Spleen (tissue), 11 donors: ENCODE results near the gene ANO2. TPM values are rescaled to one million over a fixed set of nuclear protein-coding genes. Genes with fewer than 3 reads are reported as not detected.

ENCODE experiments used
- DNase-seq: peaks from one replicate; pipeline ENCODE4 v3.0.0-alpha.2; 2020
- H3K27ac ChIP-seq, 8 donors: fragments of 200-600 bp; sonication (generic) in 7 of 8; 1 replicate in 4 of 8; 2 replicates in 4 of 8; pipeline versions ENCODE4 v1.5.0 to v1.8.0; 2016 to 2021; ENCODE audit warnings: inconsistent platforms in 4 of 8, mild to moderate bottlenecking in 4 of 8, moderate library complexity in 1 of 8
- H3K27me3 ChIP-seq, 7 donors: fragments of 200-600 bp; sonication (generic) in 6 of 7; replicated peaks in 1 of 7; 1 replicate in 4 of 7; 2 replicates in 3 of 7; pipeline versions ENCODE4 v1.5.0 to v1.8.0; 2016 to 2021; ENCODE audit warnings: inconsistent platforms in 3 of 7, mild to moderate bottlenecking in 1 of 7
- H3K36me3 ChIP-seq, 6 donors: fragments of 200-600 bp; sonication (generic) in 5 of 6; 1 replicate in 4 of 6; 2 replicates in 2 of 6; pipeline versions ENCODE4 v1.5.0 to v1.8.0; 2016 to 2021; ENCODE audit warnings: inconsistent platforms in 2 of 6
- H3K4me1 ChIP-seq, 6 donors: fragments of 200-600 bp; sonication (generic) in 5 of 6; 1 replicate in 3 of 6; 2 replicates in 3 of 6; pipeline versions ENCODE4 v1.5.0 to v1.8.0; 2016 to 2021; ENCODE audit warnings: inconsistent platforms in 3 of 6
- H3K4me3 ChIP-seq, 8 donors: fragments of 200-600 bp; sonication (generic) in 7 of 8; 1 replicate in 4 of 8; 2 replicates in 4 of 8; pipeline versions ENCODE4 v1.5.0 to v1.8.0; 2016 to 2021; ENCODE audit warnings: inconsistent platforms in 4 of 8, mild to moderate bottlenecking in 4 of 8, moderate library complexity in 2 of 8
- H3K9me3 ChIP-seq, 8 donors: fragments of 200-600 bp; sonication (generic) in 7 of 8; 1 replicate in 4 of 8; 2 replicates in 4 of 8; pipeline versions ENCODE4 v1.5.0 to v1.8.0; 2016 to 2021; ENCODE audit warnings: inconsistent platforms in 4 of 8
- POLR2A ChIP-seq, 3 donors: fragments of 450-650 bp; IDR thresholded peaks; one replicate each; pipeline ENCODE4 v1.5.1; 2017; ENCODE audit warnings: antibody characterized with exemption in 3 of 3, mild to moderate bottlenecking in 1 of 3
- POLR2AphosphoS5 ChIP-seq, 3 donors: sonication (generic); formaldehyde crosslinking; IDR thresholded peaks; one replicate each; pipeline ENCODE4 v1.5.1; 2017; ENCODE audit warnings: antibody characterized with exemption in 3 of 3
- WGBS, 5 donors: extraction: QIAGEN DNeasy Blood & Tissue Kit in 3 of 5; methylation state at CpG; one replicate each; pipeline versions ENCODE4 v1.1.5 to v1.1.7; 2013 to 2018; 5-methylcytosine and 5-hydroxymethylcytosine counted together
- intact Hi-C: fragments of 100-400 bp; cut with DNase I; formaldehyde crosslinking; loops from one replicate; pipeline ENCODE4 v1.15.0; 2023; ENCODE audit warnings: low total_unique reads
- polyA plus RNA-seq, 3 donors: library from polyadenylated mRNA; stranded (reverse); fragments of 200-250 nt; gene quantifications; one replicate each; pipeline ENCODE4 v1.2.1, GENCODE V29; 2013
- total RNA-seq, 7 donors: library from RNA; depleted of rRNA in 3 of 7; stranded (reverse); fragments of >200 nt in 3 of 7; fragmentation: NEBNext Ultra II Directional in 4 of 7; extraction: Animal tissue kit (Norgen Biotek cat#: 25700) in 4 of 7; gene quantifications; one replicate each; pipeline versions ENCODE4 v1.1.0 to v1.2.1, GENCODE V29; 2016 to 2021
- TF ChIP-seq, protein P1 (sequence below), 11 experiments: fragments of 200-600 bp in 7 of 11; fragments of 450-650 bp in 4 of 11; sonication (generic) in 4 of 11; IDR thresholded peaks in 8 of 11; conservative IDR thresholded peaks in 3 of 11; 1 replicate in 7 of 11; 2 replicates in 4 of 11; pipeline versions ENCODE4 v1.4.0 to v1.8.0; 2016 to 2021; ENCODE audit warnings: antibody characterized with exemption in 11 of 11, inconsistent platforms in 4 of 11, mild to moderate bottlenecking in 1 of 11
- donor health status: healthy with polysubstance abuse.
- donor health status: DM: no; HTN: no; CAD: no; lungs with moderate emphysema.
- donor health status: DM: no; HTN: no; CAD: no.
- donor health status: Bipolar disorder and iron deficiency.
- donor health status: healthy.
- donor health status: DM: no; HTN: no; CAD: no.
- donor health status: DM: yes; HTN: yes; CAD: no.

ANO2 gene
- total and polyA plus RNA-seq, 10 donors, result 1.1 to 35.1 (median 14.2) TPM

DNA sequence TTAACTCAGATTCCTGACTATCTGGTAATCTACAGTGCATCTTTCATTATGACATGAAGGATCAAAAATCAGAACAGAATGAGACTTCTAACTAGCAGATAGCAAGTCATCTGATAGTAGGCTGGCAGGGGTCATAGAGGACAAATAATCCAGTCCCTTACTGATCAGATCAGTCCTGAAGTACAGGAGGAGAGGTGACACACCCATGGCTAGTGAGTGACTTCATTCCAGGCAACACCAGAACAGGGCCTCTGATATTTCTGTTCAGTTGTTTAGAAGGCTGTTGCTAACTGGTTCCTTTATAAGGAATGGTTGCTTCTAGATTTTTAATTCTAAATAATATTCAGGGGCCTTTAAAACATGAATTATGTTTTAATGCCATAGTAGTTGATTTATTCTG is 291.0 kb downstream of the ANO2 start:
- Histone ChIP-seq H3K4me1 (no peaks in the 10 kb centered on the region), H3K27ac (no peak overlapping the region), H3K4me3 (no peak overlapping the region), H3K9me3 (no peaks in the 10 kb centered on the region), H3K27me3 (peaks cover 0 to 4% (median 0%) of the 10 kb centered on the region in 7 donors), H3K36me3 (no peaks in the 10 kb centered on the region)
- DNase-seq, result no peak
- TF ChIP-seq POLR2A (IDR thresholded peaks at IDR 0.05), result no peak
- no peak for TF ChIP-seq POLR2AphosphoS5 (IDR thresholded peaks at IDR 0.05)
- TF ChIP-seq, protein P1, sequence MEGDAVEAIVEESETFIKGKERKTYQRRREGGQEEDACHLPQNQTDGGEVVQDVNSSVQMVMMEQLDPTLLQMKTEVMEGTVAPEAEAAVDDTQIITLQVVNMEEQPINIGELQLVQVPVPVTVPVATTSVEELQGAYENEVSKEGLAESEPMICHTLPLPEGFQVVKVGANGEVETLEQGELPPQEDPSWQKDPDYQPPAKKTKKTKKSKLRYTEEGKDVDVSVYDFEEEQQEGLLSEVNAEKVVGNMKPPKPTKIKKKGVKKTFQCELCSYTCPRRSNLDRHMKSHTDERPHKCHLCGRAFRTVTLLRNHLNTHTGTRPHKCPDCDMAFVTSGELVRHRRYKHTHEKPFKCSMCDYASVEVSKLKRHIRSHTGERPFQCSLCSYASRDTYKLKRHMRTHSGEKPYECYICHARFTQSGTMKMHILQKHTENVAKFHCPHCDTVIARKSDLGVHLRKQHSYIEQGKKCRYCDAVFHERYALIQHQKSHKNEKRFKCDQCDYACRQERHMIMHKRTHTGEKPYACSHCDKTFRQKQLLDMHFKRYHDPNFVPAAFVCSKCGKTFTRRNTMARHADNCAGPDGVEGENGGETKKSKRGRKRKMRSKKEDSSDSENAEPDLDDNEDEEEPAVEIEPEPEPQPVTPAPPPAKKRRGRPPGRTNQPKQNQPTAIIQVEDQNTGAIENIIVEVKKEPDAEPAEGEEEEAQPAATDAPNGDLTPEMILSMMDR (IDR thresholded peaks at IDR 0.05 in 8 of 11, conservative IDR thresholded peaks at IDR 0.05 in 3 of 11), result no peak
- intact Hi-C loops, result no loop called here

DNA sequence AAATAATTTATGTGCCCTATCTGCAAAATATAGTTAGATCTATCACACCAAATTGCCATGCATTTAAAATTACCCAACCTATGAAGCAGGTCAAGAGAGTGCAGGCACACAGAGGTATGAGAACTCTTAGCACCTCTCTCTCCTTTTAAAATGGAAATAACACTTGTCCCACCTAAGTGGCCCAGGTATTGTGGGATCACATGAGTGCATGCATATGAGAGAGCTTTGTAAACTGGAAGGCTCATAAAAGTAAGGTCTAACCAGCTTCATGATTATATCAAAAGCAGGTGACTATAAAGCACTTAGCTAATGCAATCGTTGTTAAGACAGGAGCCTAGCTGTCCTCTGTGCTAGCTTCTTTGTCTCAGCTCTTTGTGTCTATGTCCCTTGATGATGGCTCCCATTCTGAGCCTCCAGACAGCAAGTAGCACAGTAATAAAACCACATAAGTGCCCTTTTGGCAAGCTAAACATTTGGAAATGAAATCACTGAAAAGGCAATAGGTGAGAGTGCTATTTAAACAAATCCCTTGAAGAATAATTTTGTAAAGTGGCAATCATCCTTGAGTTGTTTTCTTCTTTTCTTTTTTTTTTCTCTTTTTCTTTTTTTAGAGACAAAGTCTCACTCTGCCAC is 294.1 kb downstream of the ANO2 start:
- Histone ChIP-seq H3K4me3 (no peak overlapping the region), H3K27ac (no peak overlapping the region), H3K36me3 (no peaks in the 10 kb centered on the region), H3K27me3 (peaks cover 0 to 27% (median 0%) of the 10 kb centered on the region in 7 donors), H3K9me3 (no peaks in the 10 kb centered on the region), H3K4me1 (no peaks in the 10 kb centered on the region)
- WGBS, 5 donors, result 53 to 100% (median 74%) methylated on average over 1 of the region's 1 CpG
- DNase-seq, result no peak
- TF ChIP-seq POLR2A (IDR thresholded peaks at IDR 0.05), result no peak
- TF ChIP-seq, protein P1 (IDR thresholded peaks at IDR 0.05 in 8 of 11, conservative IDR thresholded peaks at IDR 0.05 in 3 of 11), result no peak
- no peak for TF ChIP-seq POLR2AphosphoS5 (IDR thresholded peaks at IDR 0.05)
- intact Hi-C loops, result no loop called here

GRCh38 chr12:5650281-5650680 is 294.8 kb downstream of the ANO2 start:
- Histone ChIP-seq H3K27ac (no peak overlapping the region), H3K36me3 (no peaks in the 10 kb centered on the region), H3K9me3 (no peaks in the 10 kb centered on the region), H3K27me3 (peaks cover 0 to 27% (median 0%) of the 10 kb centered on the region in 7 donors), H3K4me1 (no peaks in the 10 kb centered on the region), H3K4me3 (no peak overlapping the region)
- intact Hi-C loops, result no loop called here
- no peak for DNase-seq
- TF ChIP-seq, protein P1 (IDR thresholded peaks at IDR 0.05 in 8 of 11, conservative IDR thresholded peaks at IDR 0.05 in 3 of 11), result no peak
- no peak for TF ChIP-seq POLR2AphosphoS5 (IDR thresholded peaks at IDR 0.05)
- no peak for TF ChIP-seq POLR2A (IDR thresholded peaks at IDR 0.05)
- WGBS, 5 donors, result 42 to 87% (median 68%) methylated on average over 2 of the region's 2 CpGs

GRCh38 chr12:5648692-5649359 is 296.2 kb downstream of the ANO2 start:
- Histone ChIP-seq H3K4me1 (no peaks in the 10 kb centered on the region), H3K27me3 (peaks cover 0 to 27% (median 0%) of the 10 kb centered on the region in 7 donors), H3K9me3 (no peaks in the 10 kb centered on the region), H3K4me3 (no peak overlapping the region), H3K27ac (no peak overlapping the region), H3K36me3 (no peaks in the 10 kb centered on the region)
- WGBS, 5 donors, result 47 to 57% (median 52%) methylated on average over 9 of the region's 9 CpGs
- DNase-seq, result no peak
- intact Hi-C loops, result no loop called here
- TF ChIP-seq, protein P1 (IDR thresholded peaks at IDR 0.05 in 8 of 11, conservative IDR thresholded peaks at IDR 0.05 in 3 of 11), result peak in 3 of 11 experiments; percentile 7 to 25 (median 23)
- no peak for TF ChIP-seq POLR2A (IDR thresholded peaks at IDR 0.05)
- no peak for TF ChIP-seq POLR2AphosphoS5 (IDR thresholded peaks at IDR 0.05)
